Measurements from ENCODE around the gene ACY1. TPM values are rescaled to one million over a fixed set of nuclear protein-coding genes. Genes with fewer than 3 reads are reported as not detected.

The ACY1 gene
- polyA plus RNA-seq, 1 of the 3 experiments (the other 2 are of a cell fraction), result 93.0 TPM

- Histone ChIP-seq H3K27me3 (ENCODE audit: insufficient read depth) (no peaks in the 10 kb centered on the region), H3K27ac (ENCODE audit: low read depth in 2 of 2, low read length in 1 of 2) (peak overlapping the region in 1 of 2 experiments; percentile 100; a peak in 2 of 4 replicates), H4K20me1 (ENCODE audit: insufficient read depth) (no peaks in the 10 kb centered on the region), H3K4me3 (ENCODE audit: low read depth in 2 of 2, low read length in 1 of 2) (no peak overlapping the region), H3K4me1 (ENCODE audit: control insufficient read depth in 1 of 2, insufficient read depth in 2 of 2, low read depth in 1 of 2, low read length in 1 of 2) (peaks cover 7 to 87% of the 10 kb centered on the region in 2 experiments; a peak in 1 of 4 replicates), H3F3A (replicated peaks; ENCODE audit: insufficient read depth) (no peaks in the 10 kb centered on the region), H3K36me3 (replicated peaks in 1 of 2; ENCODE audit: control insufficient read depth in 1 of 2, insufficient read depth in 2 of 2, low read length in 1 of 2) (no peaks in the 10 kb centered on the region), H3K9ac (no peak overlapping the region), H3K79me2 (ENCODE audit: insufficient read depth) (no peaks in the 10 kb centered on the region), H3K4me2 (no peak overlapping the region), H2AFZ (ENCODE audit: low read depth) (no peak overlapping the region), H3K9me2 (no peaks in the 10 kb centered on the region), H3K9me3 (no peaks in the 10 kb centered on the region)
- no CpG with 5 or more reads among the region's 6 CpGs for WGBS (ENCODE audit: low lambda C conversion rate)
- ChIA-PET CTCF (interaction anchor here (0.8 to 29.9 kb wide), 6 partner anchors 9 to 85 kb away, joined by 3 to 983 read pairs (median 56); partner anchors contain the start of gene DUSP7), POLR2A (interaction anchor here (1.1 to 7.2 kb wide), 3 partner anchors 9 to 29 kb away, joined by 3 to 218 read pairs (median 26); no protein-coding TSS in a partner anchor)
- no peak for DNase-seq
- TF ChIP-seq MXI1 (IDR thresholded peaks at IDR 0.05; ENCODE audit: low read depth, low read length) (no peak), IRF3 (IDR thresholded peaks at IDR 0.05; ENCODE audit: low read depth, low read length) (no peak), PBX3 (IDR thresholded peaks at IDR 0.05) (no peak), RAD21 (IDR thresholded peaks at IDR 0.05; ENCODE audit: low read length) (no peak), SIN3A (IDR thresholded peaks at IDR 0.05; ENCODE audit: borderline replicate concordance, low read depth, low read length) (no peak), MAX (IDR thresholded peaks at IDR 0.05; ENCODE audit: low read depth) (no peak), RCOR1 (IDR thresholded peaks at IDR 0.05; ENCODE audit: low read length) (no peak)
Observed at GRCh38 chr3:52038227-52038626, 54.9 kb downstream of the ACY1 start.

Small RNA genes lying within 50 kb of the gene (small RNA-seq; reads per million reads assigned to genes)
- 0 reads per million in 7 experiments for gene AC115284.1

Other genes starting within 250 kb of the ACY1 start
- gene IQCF6, start 204.3 kb upstream of the ACY1 start, polyA plus RNA-seq (2012; rRNA removed), result not detected in 2 replicates
- gene IQCF2, start 121.9 kb upstream of the ACY1 start, polyA plus RNA-seq (2012; rRNA removed), result not detected in 2 replicates
- not detected in 2 replicates for gene IQCF5, start 107.9 kb upstream of the ACY1 start, polyA plus RNA-seq (2012; rRNA removed)
- gene IQCF1, start 80.2 kb upstream of the ACY1 start, polyA plus RNA-seq (2012; rRNA removed), result not detected in 2 replicates
- 49.6 and 52.0 TPM in 2 replicates for gene RRP9, start 41.6 kb upstream of the ACY1 start, polyA plus RNA-seq (2012; rRNA removed)
- gene PARP3, start 41.2 kb upstream of the ACY1 start, polyA plus RNA-seq (2012; rRNA removed), result 31.1 and 35.2 TPM in 2 replicates
- 0.02 and 0.10 TPM in 2 replicates for gene GPR62, start 28.2 kb upstream of the ACY1 start, polyA plus RNA-seq (2012; rRNA removed)
- gene PCBP4, start 16.1 kb upstream of the ACY1 start, polyA plus RNA-seq (2012; rRNA removed), result 97.4 and 118 TPM in 2 replicates
- 64.1 and 88.3 TPM in 2 replicates for gene ABHD14B, start 9.5 kb upstream of the ACY1 start, polyA plus RNA-seq (2012; rRNA removed)
- 22.1 and 31.5 TPM in 2 replicates for gene ABHD14A, start 8.5 kb upstream of the ACY1 start, polyA plus RNA-seq (2012; rRNA removed)
- 3,173 and 3,642 TPM in 2 replicates for gene RPL29, start 12.4 kb downstream of the ACY1 start, polyA plus RNA-seq (2012; rRNA removed)
- 24.3 and 25.8 TPM in 2 replicates for gene DUSP7, start 73.0 kb downstream of the ACY1 start, polyA plus RNA-seq (2012; rRNA removed)
- 9.6 and 11.7 TPM in 2 replicates for gene POC1A, start 170.9 kb downstream of the ACY1 start, polyA plus RNA-seq (2012; rRNA removed)
- 42.4 and 47.9 TPM in 2 replicates for gene ALAS1, start 214.6 kb downstream of the ACY1 start, polyA plus RNA-seq (2012; rRNA removed)
- 0.12 TPM in 1 of 2 replicates, not detected in the other for gene TLR9, start 242.1 kb downstream of the ACY1 start, polyA plus RNA-seq (2012; rRNA removed)